GM21723 (cell line): ENCODE data around the gene SIPA1L3.

Source experiments
- ATAC-seq: cut with Tn5 transposase; IDR thresholded peaks from one replicate; pipeline ENCODE4 v1.9.1; 2021; ENCODE audit warnings: mild to moderate bottlenecking, moderate library complexity; ENCODE audit not compliant: unreplicated experiment

SIPA1L3 gene

GRCh38 chr19:38173291-38174041 lies 266.5 kb downstream of the SIPA1L3 start:
- no peak for ATAC-seq

DNA sequence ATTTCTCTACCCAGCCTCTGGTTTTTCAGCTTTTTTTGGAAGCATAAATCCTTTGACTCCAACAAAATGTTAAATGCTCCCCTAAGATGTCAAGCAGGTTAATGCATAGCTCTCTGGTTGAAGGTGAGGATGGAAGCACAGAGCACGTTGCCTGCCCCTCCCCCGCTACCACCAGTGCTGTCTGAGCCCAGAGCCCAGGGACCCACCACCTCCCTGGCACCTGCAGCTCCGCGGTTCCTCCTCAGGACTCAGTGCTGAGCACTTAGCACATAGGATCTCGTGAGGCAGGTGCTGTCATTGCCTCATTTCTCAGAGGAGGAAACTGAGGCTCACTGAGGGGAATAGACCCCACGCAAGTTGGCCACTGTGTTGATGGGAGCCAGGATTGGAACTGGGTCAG lies 268.4 kb downstream of the SIPA1L3 start:
- ATAC-seq: no peak

GRCh38 chr19:38180071-38180470 lies 273.1 kb downstream of the SIPA1L3 start:
- no peak for ATAC-seq

DNA sequence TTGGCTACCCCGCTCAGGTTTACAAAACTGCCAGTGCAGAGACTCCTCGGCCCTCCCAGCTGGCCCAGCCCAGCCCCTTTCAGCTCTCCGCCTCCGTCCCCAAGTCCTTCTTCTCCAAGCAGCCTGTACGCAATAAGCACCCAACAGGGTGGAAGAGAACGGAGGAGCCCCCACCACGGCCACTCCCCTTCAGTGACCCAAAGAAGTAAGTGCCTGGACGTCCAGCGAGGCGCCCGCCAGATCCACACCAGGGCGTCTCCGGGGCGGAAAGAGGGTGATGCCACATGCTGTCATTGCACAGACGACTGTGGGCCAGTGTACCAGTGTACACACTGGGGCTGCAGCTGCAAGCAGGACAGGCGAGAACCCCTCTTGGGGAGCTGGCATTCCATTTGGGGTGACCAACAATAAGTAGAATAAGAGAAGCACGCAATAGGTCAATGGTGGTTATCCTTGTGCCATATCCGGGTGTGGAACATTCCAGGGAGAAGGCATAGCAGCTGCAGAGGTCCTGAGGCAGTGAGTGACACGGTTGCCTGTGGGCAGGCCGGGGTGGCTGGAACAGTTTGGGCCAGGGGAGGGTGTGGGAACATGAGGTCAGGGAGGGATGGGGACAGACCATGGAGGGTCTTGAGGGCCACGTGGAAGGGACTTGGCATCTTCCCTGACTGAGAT lies 275.7 kb downstream of the SIPA1L3 start:
- ATAC-seq: no peak

GRCh38 chr19:38183251-38183897 lies 276.4 kb downstream of the SIPA1L3 start:
- ATAC-seq: no peak

DNA sequence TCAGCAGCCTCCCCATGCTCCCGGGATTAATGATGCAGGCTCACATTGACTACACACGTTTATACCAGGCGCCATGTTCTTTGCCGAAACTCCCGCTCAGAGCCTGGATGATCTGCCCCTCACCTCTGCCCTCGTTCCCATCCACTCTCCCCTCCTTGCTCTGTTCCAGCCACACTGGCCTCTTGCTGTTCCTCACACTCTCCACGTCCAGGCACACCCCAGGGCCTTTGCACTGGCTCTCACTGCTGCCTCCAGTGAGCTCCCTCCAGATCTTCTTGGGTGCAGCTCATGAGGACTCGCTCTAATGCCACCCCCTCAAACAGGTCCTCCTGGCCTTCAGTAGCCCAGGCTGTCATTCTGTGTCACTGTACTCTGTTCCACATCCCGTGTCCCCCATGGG lies 277.8 kb downstream of the SIPA1L3 start:
- no peak for ATAC-seq

DNA sequence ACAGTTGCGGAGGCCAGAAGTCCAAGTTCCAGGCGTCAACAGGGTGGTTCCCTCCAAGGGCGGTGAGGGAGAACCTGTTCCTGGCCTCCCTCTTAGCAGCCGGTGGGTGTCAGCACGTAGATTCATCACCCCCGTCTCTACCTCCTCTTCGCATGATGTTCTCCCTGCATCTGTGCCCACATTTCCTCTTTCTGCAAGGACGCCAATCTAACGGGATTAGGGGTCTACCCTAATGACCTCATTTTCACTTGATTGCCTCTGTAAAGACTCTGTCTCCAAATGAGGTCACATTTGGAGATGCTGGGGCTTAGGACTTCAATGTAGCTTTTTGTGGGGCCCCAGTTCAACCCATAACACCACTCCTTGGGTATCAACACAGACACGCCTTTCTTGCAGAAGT lies 278.6 kb downstream of the SIPA1L3 start:
- ATAC-seq: no peak

GRCh38 chr19:38190061-38190460 lies 283.1 kb downstream of the SIPA1L3 start:
- ATAC-seq: no peak

- ATAC-seq: no peak
These were observed 283.8 kb downstream of the SIPA1L3 start for GRCh38 chr19:38190793-38191192.

DNA sequence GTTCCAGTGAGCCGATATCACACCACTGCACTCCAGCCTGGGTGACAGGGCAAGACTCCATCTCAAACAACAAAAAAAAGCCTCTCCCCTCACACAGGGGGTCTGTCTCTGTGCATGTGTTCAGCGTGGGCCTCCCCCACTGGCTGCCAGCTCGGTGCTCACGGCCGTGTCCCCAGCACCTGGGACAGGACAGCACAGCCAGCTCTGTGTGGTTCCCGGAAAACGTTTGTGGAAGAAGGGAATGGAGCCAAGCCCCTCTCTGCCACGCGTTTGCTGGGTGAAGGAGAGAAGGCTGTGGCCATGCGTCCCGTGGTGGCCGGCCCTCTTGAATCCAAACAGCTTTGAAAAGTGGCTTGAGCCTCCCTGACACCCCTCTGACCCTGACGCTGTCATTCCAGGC lies 284.7 kb downstream of the SIPA1L3 start:
- no peak for ATAC-seq

GRCh38 chr19:38193445-38193844 lies 286.4 kb downstream of the SIPA1L3 start:
- ATAC-seq: no peak

DNA sequence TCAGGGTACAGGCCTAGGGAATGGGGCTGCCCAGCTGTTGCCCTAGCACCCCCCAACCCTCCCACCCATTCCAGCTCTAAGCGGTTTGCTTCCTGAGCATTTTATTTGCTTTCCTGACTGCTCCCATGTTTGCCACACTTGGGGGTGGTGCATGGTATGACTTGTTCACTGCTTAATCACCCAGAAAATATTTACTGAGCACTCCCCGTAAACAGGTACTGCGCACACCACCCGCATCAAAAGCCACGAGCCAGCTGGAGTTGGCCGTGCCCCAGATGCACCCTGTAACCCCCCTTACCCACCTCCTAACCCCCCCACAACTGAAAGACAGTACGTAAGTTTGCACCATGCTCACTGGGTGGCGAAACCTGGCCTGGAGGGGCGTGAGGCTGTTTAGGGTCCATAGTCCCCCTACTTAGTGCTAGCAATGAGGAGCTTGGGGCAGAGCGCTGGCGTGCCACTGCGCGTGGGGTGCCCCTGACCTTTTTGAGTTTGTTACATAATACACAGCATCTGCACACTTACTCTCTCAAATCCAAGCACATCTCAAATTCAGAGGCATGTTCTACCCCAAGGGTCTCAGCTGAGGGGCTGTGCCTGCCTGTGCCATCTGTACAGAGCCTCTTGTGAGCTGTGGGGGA lies 287.2 kb downstream of the SIPA1L3 start:
- ATAC-seq: no peak

DNA sequence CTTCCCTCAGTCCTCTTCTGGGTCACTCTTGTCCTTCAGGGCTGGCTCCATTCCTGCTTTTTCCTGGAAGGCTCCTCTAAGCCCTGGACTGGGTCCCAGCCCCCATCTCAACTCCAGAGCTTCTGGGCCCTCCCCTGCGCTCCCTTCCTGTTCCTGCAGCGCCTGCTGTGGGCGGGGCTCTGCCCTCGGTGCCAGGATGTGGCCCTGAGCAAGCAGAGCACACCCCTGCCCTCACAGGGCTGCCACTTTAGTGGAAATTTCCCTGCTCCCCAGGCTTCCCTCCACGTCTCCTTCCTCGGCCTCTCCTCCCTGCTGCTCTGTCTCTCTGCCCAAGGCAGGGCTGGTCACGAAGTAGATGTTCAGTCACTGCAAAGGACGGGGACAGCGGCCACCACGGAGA lies 288.2 kb downstream of the SIPA1L3 start:
- ATAC-seq: no peak

DNA sequence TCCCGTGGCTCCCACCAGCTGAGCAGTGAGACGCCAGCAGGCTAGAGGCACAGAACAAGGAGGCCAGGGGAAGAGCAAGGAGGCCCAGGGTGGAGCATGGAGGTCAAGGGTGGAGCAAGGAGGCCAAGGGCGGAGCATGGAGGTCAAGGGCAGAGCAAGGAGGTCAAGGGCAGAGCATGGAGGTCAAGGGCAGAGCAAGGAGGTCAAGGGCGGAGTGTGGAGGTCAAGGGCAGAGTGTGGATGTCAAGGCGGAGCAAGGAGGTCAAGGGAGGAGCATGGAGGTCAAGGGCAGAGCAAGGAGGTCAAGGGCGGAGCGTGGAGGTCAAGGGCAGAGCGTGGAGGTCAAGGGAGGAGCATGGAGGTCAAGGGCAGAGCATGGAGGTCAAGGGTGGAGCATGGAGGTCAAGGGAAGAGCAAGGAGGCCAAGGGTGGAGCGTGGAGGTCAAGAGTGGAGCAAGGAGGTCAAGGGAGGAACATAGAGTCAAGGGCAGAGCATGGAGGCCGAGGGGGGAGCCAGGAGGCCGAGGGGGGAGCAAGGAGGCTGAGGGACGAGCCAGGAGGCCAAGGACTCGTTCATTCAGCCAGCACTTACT lies 289.3 kb downstream of the SIPA1L3 start:
- no peak for ATAC-seq

GRCh38 chr19:38196948-38197656 lies 290.1 kb downstream of the SIPA1L3 start:
- no peak for ATAC-seq

DNA sequence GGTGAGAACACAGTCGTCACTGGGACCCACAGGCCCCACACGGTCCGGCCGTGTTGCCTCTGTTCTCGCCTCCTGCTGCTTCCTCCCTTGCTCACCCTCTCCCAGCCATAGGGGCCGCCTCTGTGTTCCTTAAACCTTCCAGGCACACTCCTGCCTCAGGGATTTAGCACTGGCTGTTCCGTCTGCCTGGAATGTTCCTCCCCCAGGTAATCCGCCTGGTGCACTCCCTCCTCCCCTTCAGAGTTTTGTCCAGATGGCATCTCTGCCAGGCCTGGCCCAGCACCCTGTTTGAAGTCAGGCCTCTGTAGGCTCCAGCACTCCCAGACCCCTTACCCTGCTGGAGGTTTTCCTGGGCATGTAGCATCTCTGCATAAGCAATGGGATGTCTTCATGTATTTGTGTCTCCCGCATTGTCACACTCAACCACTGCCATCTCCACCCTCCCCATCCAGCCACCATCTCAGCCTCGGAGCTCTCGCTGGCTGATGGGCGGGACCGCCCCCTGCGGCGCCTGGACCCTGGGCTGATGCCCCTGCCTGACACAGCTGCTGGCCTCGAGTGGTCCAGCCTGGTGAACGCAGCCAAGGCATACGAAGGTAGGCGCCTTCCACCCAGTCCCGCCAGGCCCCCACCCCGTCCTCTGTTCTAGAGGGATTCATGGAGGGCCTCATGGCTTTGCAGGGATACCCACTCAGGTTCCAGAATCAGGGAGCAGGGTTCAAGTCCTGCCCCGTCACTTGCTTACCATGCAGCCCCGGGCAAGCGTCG lies 291.1 kb downstream of the SIPA1L3 start:
- ATAC-seq: no peak

- ATAC-seq: no peak
These were observed 292.3 kb downstream of the SIPA1L3 start for GRCh38 chr19:38199340-38199739.

DNA sequence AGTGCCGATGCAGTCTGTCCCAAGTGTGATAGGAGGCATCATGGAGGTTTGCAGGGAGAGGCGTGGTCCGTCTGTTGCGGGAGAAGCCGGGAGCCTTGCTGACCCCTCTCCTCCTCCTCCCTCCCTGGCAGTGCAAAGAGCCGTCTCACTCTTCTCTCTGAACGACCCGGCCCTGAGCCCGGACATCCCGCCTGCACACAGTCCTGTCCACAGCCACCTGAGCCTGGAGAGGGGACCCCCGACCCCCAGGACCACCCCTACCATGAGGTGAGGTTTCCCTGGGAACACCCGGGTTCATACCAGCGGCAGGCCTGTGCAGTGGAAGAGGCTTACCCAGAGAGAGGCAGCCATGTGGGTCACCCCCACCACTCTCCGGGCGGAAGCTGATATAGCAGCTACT lies 294.7 kb downstream of the SIPA1L3 start:
- no peak for ATAC-seq

DNA sequence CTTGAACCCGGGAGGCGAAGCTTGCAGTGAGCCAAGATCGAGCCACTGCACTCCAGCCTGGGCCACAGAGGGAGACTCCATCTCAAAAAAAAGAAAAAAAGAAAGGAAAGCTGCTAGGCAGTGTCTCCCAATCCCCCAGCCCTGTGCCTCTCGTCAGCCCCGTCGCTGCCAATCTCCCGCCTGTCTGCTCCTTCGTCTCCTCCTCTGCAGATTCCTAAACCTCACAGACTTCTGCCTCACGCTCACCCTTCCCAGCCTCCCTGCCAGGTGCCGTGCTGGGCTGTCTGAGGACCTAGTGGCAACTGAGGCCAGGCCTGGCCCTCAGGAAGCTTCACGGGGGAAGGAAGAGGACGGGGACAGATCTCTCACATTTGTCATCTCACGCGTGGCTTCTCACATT lies 295.5 kb downstream of the SIPA1L3 start:
- ATAC-seq: no peak

GRCh38 chr19:38203197-38203596 lies 296.2 kb downstream of the SIPA1L3 start:
- ATAC-seq: no peak
